CD4-positive, alpha-beta memory T cell (primary cell): Measurements from ENCODE around the gene KRT85. TPM values are rescaled to one million over a fixed set of nuclear protein-coding genes. Genes with fewer than 3 reads are reported as not detected.

Experiments
- CTCF ChIA-PET: fragments of 350-600 bp; sonication (Branson Sonifier 250); formaldehyde crosslinking; loops from one replicate; lab custom pipeline; 2021; ENCODE audit warnings: inconsistent platforms; ENCODE audit not compliant: partially characterized antibody; lab: Charles Lee
- POLR2A ChIA-PET: fragments of 350-600 bp; sonication (Branson Sonifier 250); formaldehyde crosslinking; loops from one replicate; lab custom pipeline; 2021; ENCODE audit not compliant: partially characterized antibody; lab: Charles Lee
- DNase-seq, 5 donors: peaks; one replicate each; pipeline versions ENCODE4 v3.0.0 to v3.0.0-alpha.2; 2020 to 2022; ENCODE audit warnings: mixed read lengths in 1 of 5
- H3K27ac ChIP-seq: one replicate; pipeline ENCODE4 v1.7.0; 2013; ENCODE audit warnings: low read depth, low read length
- H3K27me3 ChIP-seq: 2 replicates; pipeline ENCODE4 v1.7.0; 2013; ENCODE audit warnings: mild to moderate bottlenecking, low read length, moderate library complexity; ENCODE audit not compliant: insufficient read depth
- H3K36me3 ChIP-seq: 2 replicates; pipeline ENCODE4 v1.7.0; 2013; ENCODE audit warnings: mild to moderate bottlenecking, low read length, moderate library complexity; ENCODE audit not compliant: insufficient read depth
- H3K4me1 ChIP-seq: 2 replicates; pipeline ENCODE4 v1.7.0; 2013; ENCODE audit warnings: mild to moderate bottlenecking, low read length, moderate library complexity; ENCODE audit not compliant: insufficient read depth
- H3K4me3 ChIP-seq, 2 donors: one replicate each; pipeline ENCODE4 v1.7.0; 2013; ENCODE audit warnings: low read length in 2 of 2, mild to moderate bottlenecking in 1 of 2
- H3K9me3 ChIP-seq, 2 donors: one replicate each; pipeline ENCODE4 v1.7.0; 2013; ENCODE audit warnings: low read length in 2 of 2, control low read depth in 1 of 2; ENCODE audit not compliant: control insufficient read depth in 1 of 2
- H3K27ac Mint-ChIP-seq, 7 donors: one replicate each; pipeline ENCODE4 v1.8.0; 2020 to 2021; ENCODE audit warnings: mixed read lengths in 7 of 7, mild to moderate bottlenecking in 6 of 7, inconsistent platforms in 3 of 7, moderate library complexity in 3 of 7
- H3K27me3 Mint-ChIP-seq, 2 donors: one replicate each; pipeline ENCODE4 v1.8.0; 2020 to 2021; ENCODE audit warnings: mixed read lengths in 2 of 2
- H3K36me3 Mint-ChIP-seq, 2 donors: one replicate each; pipeline ENCODE4 v1.8.0; 2020 to 2021; ENCODE audit warnings: mixed read lengths in 2 of 2, inconsistent platforms in 1 of 2, mild to moderate bottlenecking in 1 of 2
- H3K4me1 Mint-ChIP-seq, 4 donors: one replicate each; pipeline ENCODE4 v1.8.0; 2020 to 2021; ENCODE audit warnings: mixed read lengths in 4 of 4, mild to moderate bottlenecking in 1 of 4
- H3K4me3 Mint-ChIP-seq, 8 donors: one replicate each; pipeline ENCODE4 v1.8.0; 2020 to 2021; ENCODE audit warnings: mixed read lengths in 8 of 8, mild to moderate bottlenecking in 7 of 8, moderate library complexity in 6 of 8, inconsistent platforms in 3 of 8
- H3K9me3 Mint-ChIP-seq, 8 donors: one replicate each; pipeline ENCODE4 v1.8.0; 2020 to 2021; ENCODE audit warnings: mixed read lengths in 8 of 8, mild to moderate bottlenecking in 5 of 8, inconsistent platforms in 3 of 8, moderate library complexity in 1 of 8
- intact Hi-C: fragments of 100-400 bp; cut with micrococcal nuclease; formaldehyde crosslinking; loops from one replicate; pipeline ENCODE4 v1.15.1; 2023
- polyA plus RNA-seq, 2 donors: library from polyadenylated mRNA; unstranded; fragments of 300-500 nt; fragmentation: Illumina TruSeq; gene quantifications; one replicate each; pipeline ENCODE4 v1.2.3, GENCODE V29; 2021
- total RNA-seq, 2 experiments: library from RNA; stranded (reverse); gene quantifications; one replicate each; pipeline ENCODE4 v1.2.3, GENCODE V29; 2021

The KRT85 gene
- total and polyA plus RNA-seq, 4 experiments from 2014 or later = not detected

DNA sequence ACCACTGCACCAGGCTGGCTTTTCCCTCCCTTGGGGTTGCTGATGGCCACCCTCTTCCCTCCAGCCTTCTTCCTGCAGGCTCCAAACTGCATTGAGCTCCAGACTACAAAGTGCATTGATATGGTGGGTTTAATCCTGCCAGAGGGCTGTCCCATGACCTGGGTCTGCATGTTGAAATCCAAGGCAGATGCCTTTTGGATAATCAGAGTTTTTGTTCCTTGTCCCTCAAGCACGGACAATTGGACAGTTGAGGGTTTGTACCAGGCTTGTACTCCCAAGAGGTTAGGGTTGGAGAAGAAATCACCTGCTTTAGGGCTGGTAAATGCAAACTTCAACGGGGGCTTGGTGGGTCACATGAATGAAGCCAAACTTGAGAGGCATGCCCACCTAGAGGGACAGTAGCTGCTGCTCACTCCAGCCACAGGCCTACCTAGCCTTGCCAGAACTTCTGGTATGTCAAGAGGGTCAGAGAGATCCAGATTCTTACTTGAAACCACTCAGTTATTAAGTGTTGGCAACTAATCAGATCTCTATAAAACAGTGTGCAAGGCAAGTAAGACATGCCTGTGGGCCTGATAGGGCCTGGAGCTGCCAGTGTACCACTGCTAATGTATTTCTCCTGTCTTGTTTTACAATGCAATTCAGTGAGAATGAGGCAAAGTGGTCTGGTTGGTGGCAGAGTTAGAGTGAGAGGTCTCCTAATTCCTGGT, 24.3 kb downstream of the KRT85 start:
- intact Hi-C loops = no loop called here
- Histone ChIP-seq H3K4me3 (no peak overlapping the region), H3K36me3 (no peaks in the 10 kb centered on the region), H3K4me1 (no peaks in the 10 kb centered on the region), H3K27ac (no peak overlapping the region), H3K27me3 (no peaks in the 10 kb centered on the region), H3K9me3 (no peaks in the 10 kb centered on the region)
- DNase-seq = no peak
- H3K27me3 Mint-ChIP-seq = peaks cover 4 to 8% of the 10 kb centered on the region in 2 donors
- H3K4me1 Mint-ChIP-seq = no peaks in the 10 kb centered on the region
- POLR2A ChIA-PET = no interaction called here
- no peaks in the 10 kb centered on the region for H3K36me3 Mint-ChIP-seq
- no peak overlapping the region for H3K4me3 Mint-ChIP-seq
- peaks cover 0 to 3% (median 0%) of the 10 kb centered on the region in 8 donors for H3K9me3 Mint-ChIP-seq
- no peak overlapping the region for H3K27ac Mint-ChIP-seq
- CTCF ChIA-PET = interaction anchor here (1.0 kb wide), 1 partner anchor 537 kb away, joined by 3 read pairs; no protein-coding TSS in a partner anchor

DNA sequence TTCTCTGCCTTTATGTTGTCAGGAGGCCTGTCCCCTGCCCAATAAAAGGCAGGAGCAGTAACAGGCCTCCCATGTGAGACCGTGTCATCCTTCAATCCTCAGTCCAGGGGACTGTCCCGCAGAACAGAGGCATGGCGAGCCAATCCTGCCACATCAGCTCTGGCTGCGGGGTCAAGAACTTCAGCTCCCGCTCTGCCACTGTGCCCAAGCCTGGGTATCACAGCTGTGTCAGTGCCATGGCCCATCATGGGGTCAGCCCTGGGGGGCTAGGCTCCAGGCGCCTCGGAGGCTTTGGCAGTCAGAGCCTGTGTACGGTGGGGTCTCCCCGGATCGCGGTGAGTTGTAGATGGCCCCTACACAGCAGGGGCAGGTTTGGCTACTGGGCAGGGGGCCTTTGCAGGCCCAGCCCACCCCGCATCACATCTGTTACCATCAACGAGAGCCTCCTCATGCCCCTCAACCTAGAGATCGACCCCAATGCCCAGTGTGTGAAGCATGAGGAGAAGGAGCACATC, 26.2 kb downstream of the KRT85 start:
- no peak overlapping the region for H3K27ac Mint-ChIP-seq
- no peaks in the 10 kb centered on the region for H3K36me3 Mint-ChIP-seq
- CTCF ChIA-PET = interaction anchor here (2.3 kb wide), 1 partner anchor 16 kb away, joined by 8 read pairs; no protein-coding TSS in a partner anchor
- POLR2A ChIA-PET = no interaction called here
- intact Hi-C loops = no loop called here
- peaks cover 6 to 8% of the 10 kb centered on the region in 2 donors for H3K27me3 Mint-ChIP-seq
- no peak overlapping the region for H3K27ac ChIP-seq
- no peaks in the 10 kb centered on the region for H3K36me3 ChIP-seq
- H3K4me1 Mint-ChIP-seq = no peaks in the 10 kb centered on the region
- H3K27me3 ChIP-seq = no peaks in the 10 kb centered on the region
- H3K9me3 Mint-ChIP-seq = peaks cover 0 to 7% (median 2%) of the 10 kb centered on the region in 8 donors
- peaks cover 0 to 5% of the 10 kb centered on the region in 2 donors for H3K9me3 ChIP-seq
- no peaks in the 10 kb centered on the region for H3K4me1 ChIP-seq
- no peak overlapping the region for H3K4me3 Mint-ChIP-seq
- no peak overlapping the region for H3K4me3 ChIP-seq
- no peak for DNase-seq

GRCh38 chr12:52338241-52338960, 28.9 kb downstream of the KRT85 start:
- peak overlapping the region in 1 of 7 donors; percentile 23 for H3K27ac Mint-ChIP-seq
- Histone ChIP-seq H3K4me3 (no peak overlapping the region), H3K4me1 (no peaks in the 10 kb centered on the region), H3K27ac (no peak overlapping the region), H3K36me3 (no peaks in the 10 kb centered on the region), H3K9me3 (peaks cover 0 to 5% of the 10 kb centered on the region in 2 donors), H3K27me3 (no peaks in the 10 kb centered on the region)
- no peaks in the 10 kb centered on the region for H3K36me3 Mint-ChIP-seq
- peaks cover 0 to 9% (median 3%) of the 10 kb centered on the region in 8 donors for H3K9me3 Mint-ChIP-seq
- H3K4me1 Mint-ChIP-seq = no peaks in the 10 kb centered on the region
- H3K4me3 Mint-ChIP-seq = no peak overlapping the region
- DNase-seq = no peak
- intact Hi-C loops = no loop called here
- ChIA-PET CTCF (interaction anchor here (3.8 kb wide), 1 partner anchor 12 kb away, joined by 19 read pairs; no protein-coding TSS in a partner anchor), POLR2A (no interaction called here)
- H3K27me3 Mint-ChIP-seq = peaks cover 9 to 11% of the 10 kb centered on the region in 2 donors

GRCh38 chr12:52337054-52337453, 30.2 kb downstream of the KRT85 start:
- CTCF ChIA-PET = interaction anchor here (3.8 kb wide), 1 partner anchor 10 kb away, joined by 19 read pairs; no protein-coding TSS in a partner anchor
- Histone ChIP-seq H3K36me3 (no peaks in the 10 kb centered on the region), H3K9me3 (peaks cover 0 to 5% of the 10 kb centered on the region in 2 donors), H3K27me3 (no peaks in the 10 kb centered on the region), H3K27ac (no peak overlapping the region), H3K4me3 (no peak overlapping the region), H3K4me1 (no peaks in the 10 kb centered on the region)
- Mint-ChIP-seq H3K9me3 (peaks cover 0 to 9% (median 3%) of the 10 kb centered on the region in 8 donors), H3K4me3 (no peak overlapping the region), H3K27ac (no peak overlapping the region), H3K36me3 (no peaks in the 10 kb centered on the region), H3K4me1 (no peaks in the 10 kb centered on the region), H3K27me3 (peaks cover 7 to 11% of the 10 kb centered on the region in 2 donors)
- POLR2A ChIA-PET = no interaction called here
- intact Hi-C loops = no loop called here
- no peak for DNase-seq

DNA sequence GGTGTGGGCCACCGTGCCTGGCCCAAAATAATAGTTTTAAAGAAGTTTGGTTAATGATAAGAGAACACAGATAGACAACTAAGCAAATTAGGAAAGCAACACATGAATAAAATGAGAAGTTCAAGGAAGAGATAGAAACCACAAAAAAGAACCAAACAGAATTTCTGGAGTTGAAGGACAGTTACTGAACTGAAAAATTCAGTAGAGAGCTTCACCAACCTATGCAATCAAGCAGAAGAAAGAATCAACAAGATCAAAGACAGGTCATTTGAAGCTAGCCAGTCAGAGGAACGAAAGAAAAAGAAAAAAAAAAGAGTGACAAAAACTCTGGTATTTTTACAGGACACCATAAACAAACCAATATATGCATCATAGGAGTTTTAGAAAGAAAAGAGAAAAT, 30.6 kb downstream of the KRT85 start:
- no peak overlapping the region for H3K27ac Mint-ChIP-seq
- Histone ChIP-seq H3K27me3 (no peaks in the 10 kb centered on the region), H3K36me3 (no peaks in the 10 kb centered on the region), H3K27ac (no peak overlapping the region), H3K4me1 (no peaks in the 10 kb centered on the region), H3K9me3 (peaks cover 0 to 5% of the 10 kb centered on the region in 2 donors), H3K4me3 (no peak overlapping the region)
- H3K27me3 Mint-ChIP-seq = peaks cover 5 to 11% of the 10 kb centered on the region in 2 donors
- peaks cover 0 to 9% (median 3%) of the 10 kb centered on the region in 8 donors for H3K9me3 Mint-ChIP-seq
- ChIA-PET CTCF (interaction anchor here (3.8 kb wide), 1 partner anchor 10 kb away, joined by 19 read pairs; no protein-coding TSS in a partner anchor), POLR2A (no interaction called here)
- H3K36me3 Mint-ChIP-seq = no peaks in the 10 kb centered on the region
- H3K4me1 Mint-ChIP-seq = no peaks in the 10 kb centered on the region
- H3K4me3 Mint-ChIP-seq = no peak overlapping the region
- no peak for DNase-seq
- intact Hi-C loops = no loop called here

- Histone ChIP-seq H3K36me3 (no peaks in the 10 kb centered on the region), H3K27me3 (no peaks in the 10 kb centered on the region), H3K27ac (no peak overlapping the region), H3K9me3 (peaks cover 0 to 5% of the 10 kb centered on the region in 2 donors), H3K4me3 (no peak overlapping the region), H3K4me1 (no peaks in the 10 kb centered on the region)
- no peak overlapping the region for H3K4me3 Mint-ChIP-seq
- peaks cover 3 to 11% of the 10 kb centered on the region in 2 donors for H3K27me3 Mint-ChIP-seq
- intact Hi-C loops = no loop called here
- H3K36me3 Mint-ChIP-seq = no peaks in the 10 kb centered on the region
- no peaks in the 10 kb centered on the region for H3K4me1 Mint-ChIP-seq
- H3K27ac Mint-ChIP-seq = peak overlapping the region in 1 of 7 donors; percentile 43
- no peak for DNase-seq
- CTCF ChIA-PET = interaction anchor here (3.8 kb wide), 1 partner anchor 9 kb away, joined by 19 read pairs; no protein-coding TSS in a partner anchor
- H3K9me3 Mint-ChIP-seq = peaks cover 0 to 9% (median 3%) of the 10 kb centered on the region in 8 donors
- POLR2A ChIA-PET = no interaction called here
Measured at GRCh38 chr12:52335598-52336262, 31.6 kb downstream of the KRT85 start.
